ENCODE data around the gene DCXR. TPM values are rescaled to one million over a fixed set of nuclear protein-coding genes. Genes with fewer than 3 reads are reported as not detected.

The DCXR gene
- total and polyA plus RNA-seq, 2 of the 13 experiments (the other 11 are each of a cell fraction or from before 2014, with no cell fraction given): 287 to 311 TPM

DNA sequence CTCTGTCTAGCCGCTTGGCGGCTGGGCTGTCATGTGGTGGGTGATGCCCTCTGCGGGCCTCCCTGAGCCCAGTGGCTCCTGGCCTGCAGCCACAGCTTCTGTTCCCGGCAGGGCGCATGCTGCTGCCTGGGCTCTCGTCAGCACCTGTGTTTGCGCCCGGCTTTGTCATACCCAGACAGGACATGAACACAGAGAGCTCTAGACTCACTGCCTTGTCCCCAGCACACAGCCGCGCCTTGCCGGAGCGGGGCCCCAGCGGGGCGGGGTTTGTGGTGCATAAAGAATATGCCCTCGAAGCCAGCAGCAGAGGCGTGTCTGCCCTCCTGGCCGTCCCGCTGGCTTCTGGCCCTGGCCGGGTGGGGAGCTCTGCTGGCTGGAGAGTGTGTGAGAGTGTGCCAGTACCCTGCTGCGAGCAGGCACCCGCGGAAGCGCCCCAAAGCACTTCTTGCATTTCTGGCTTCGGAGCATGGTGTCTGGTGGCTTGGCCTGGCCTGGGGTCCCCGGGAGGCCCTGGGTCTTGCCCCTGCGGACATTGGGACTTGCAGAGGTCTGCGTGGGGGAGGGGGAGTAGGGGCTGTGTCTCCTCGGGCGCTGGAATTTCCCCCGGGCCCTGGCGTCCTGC, 45.7 kb downstream of the DCXR start (continued):
- TF ChIP-seq ZNF18 (CRISPR knock-in tag; IDR thresholded peaks at IDR 0.05; ENCODE audit: insufficient replicate concordance) (peak; percentile 74), SALL2 (CRISPR knock-in tag; IDR thresholded peaks at IDR 0.05) (peak; percentile 77), ZKSCAN5 (CRISPR knock-in tag; IDR thresholded peaks at IDR 0.05) (no peak), RELA (CRISPR knock-in tag; IDR thresholded peaks at IDR 0.05) (peak; percentile 51; the same call in 1 of the 2 replicates), MAX (IDR thresholded peaks at IDR 0.05) (no peak), CAMTA2 (CRISPR knock-in tag; IDR thresholded peaks at IDR 0.05; ENCODE audit: borderline replicate concordance) (no peak), ZEB1 (IDR thresholded peaks at IDR 0.05; ENCODE audit: insufficient replicate concordance, low read depth) (no peak), REPIN1 (CRISPR knock-in tag; IDR thresholded peaks at IDR 0.05; ENCODE audit: borderline replicate concordance, low read depth) (peak; percentile 94; the same call in 1 of the 2 replicates), EEA1 (CRISPR knock-in tag; IDR thresholded peaks at IDR 0.05; ENCODE audit: borderline replicate concordance) (0 out of 2 replicates have a peak, but pooled peaks have one; percentile 4), SAFB2 (CRISPR knock-in tag; IDR thresholded peaks at IDR 0.05; ENCODE audit: borderline replicate concordance, low read depth) (no peak), ZNF550 (CRISPR knock-in tag; IDR thresholded peaks at IDR 0.05; ENCODE audit: borderline replicate concordance) (no peak), ZBTB1 (CRISPR knock-in tag; IDR thresholded peaks at IDR 0.05; ENCODE audit: borderline replicate concordance) (no peak), ZNF800 (CRISPR knock-in tag; IDR thresholded peaks at IDR 0.05) (peak; percentile 95), TAF15 (IDR thresholded peaks at IDR 0.05; ENCODE audit: low read depth, low read length, poor library complexity, severe bottlenecking) (peak; percentile 84), ELK4 (CRISPR knock-in tag; IDR thresholded peaks at IDR 0.05; ENCODE audit: borderline replicate concordance) (peak; percentile 87; the same call in 1 of the 2 replicates), ERF (CRISPR knock-in tag; IDR thresholded peaks at IDR 0.05) (peak; percentile 94), ZNF619 (CRISPR knock-in tag; IDR thresholded peaks at IDR 0.05) (peak; percentile 90)
- TF ChIP-seq, protein P1, sequence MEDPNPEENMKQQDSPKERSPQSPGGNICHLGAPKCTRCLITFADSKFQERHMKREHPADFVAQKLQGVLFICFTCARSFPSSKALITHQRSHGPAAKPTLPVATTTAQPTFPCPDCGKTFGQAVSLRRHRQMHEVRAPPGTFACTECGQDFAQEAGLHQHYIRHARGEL (CRISPR knock-in tag; IDR thresholded peaks at IDR 0.05): no peak
- TF ChIP-seq, protein P2, sequence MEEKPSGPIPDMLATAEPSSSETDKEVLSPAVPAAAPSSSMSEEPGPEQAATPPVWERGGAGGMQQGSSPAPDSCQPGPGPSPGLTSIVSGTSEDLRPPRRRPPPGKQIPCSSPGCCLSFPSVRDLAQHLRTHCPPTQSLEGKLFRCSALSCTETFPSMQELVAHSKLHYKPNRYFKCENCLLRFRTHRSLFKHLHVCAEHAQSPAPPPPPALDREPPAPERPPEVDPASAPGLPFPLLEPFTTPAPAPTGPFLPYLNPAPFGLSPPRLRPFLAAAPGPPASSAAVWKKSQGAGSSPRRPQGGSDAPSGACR (CRISPR knock-in tag; IDR thresholded peaks at IDR 0.05): peak; percentile 84
- TF ChIP-seq, protein P3, sequence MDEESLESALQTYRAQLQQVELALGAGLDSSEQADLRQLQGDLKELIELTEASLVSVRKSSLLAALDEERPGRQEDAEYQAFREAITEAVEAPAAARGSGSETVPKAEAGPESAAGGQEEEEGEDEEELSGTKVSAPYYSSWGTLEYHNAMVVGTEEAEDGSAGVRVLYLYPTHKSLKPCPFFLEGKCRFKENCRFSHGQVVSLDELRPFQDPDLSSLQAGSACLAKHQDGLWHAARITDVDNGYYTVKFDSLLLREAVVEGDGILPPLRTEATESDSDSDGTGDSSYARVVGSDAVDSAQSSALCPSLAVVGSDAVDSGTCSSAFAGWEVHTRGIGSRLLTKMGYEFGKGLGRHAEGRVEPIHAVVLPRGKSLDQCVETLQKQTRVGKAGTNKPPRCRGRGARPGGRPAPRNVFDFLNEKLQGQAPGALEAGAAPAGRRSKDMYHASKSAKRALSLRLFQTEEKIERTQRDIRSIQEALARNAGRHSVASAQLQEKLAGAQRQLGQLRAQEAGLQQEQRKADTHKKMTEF (CRISPR knock-in tag; IDR thresholded peaks at IDR 0.05): peak; percentile 97
